Subcutaneous adipose tissue (tissue), 4 donors: ENCODE data around the gene DAG1. TPM values are rescaled to one million over a fixed set of nuclear protein-coding genes. Genes with fewer than 3 reads are reported as not detected.

Experiments used
- CTCF ChIP-seq: fragments of 450-650 bp; IDR thresholded peaks from one replicate; pipeline ENCODE4 v1.5.1; 2016; ENCODE audit warnings: low read depth, mild to moderate bottlenecking, control low read depth, antibody characterized with exemption, moderate library complexity
- small RNA-seq: library from RNA; depleted of rRNA; stranded (forward); fragments of <200 nt; gene quantifications from one replicate; pipeline ENCODE3, GENCODE V24; 2016
- total RNA-seq, 4 donors: library from RNA; depleted of rRNA; stranded (reverse); fragments of >200 nt; gene quantifications; one replicate each; pipeline ENCODE4 v1.1.0, GENCODE V29; 2016

DAG1 gene
- total RNA-seq, 4 donors from 2014 or later = 31.3 to 48.4 (median 39.0) TPM

GRCh38 chr3:49563040-49563578 lies 93.0 kb downstream of the DAG1 start:
- no peak for TF ChIP-seq CTCF

GRCh38 chr3:49563766-49564165 lies 93.7 kb downstream of the DAG1 start:
- no peak for TF ChIP-seq CTCF

- no peak for TF ChIP-seq CTCF
These were observed 96.2 kb downstream of the DAG1 start for GRCh38 chr3:49566312-49566711.

GRCh38 chr3:49567406-49567805 lies 97.3 kb downstream of the DAG1 start:
- TF ChIP-seq CTCF = no peak

- TF ChIP-seq CTCF = no peak
These were observed 98.9 kb downstream of the DAG1 start for GRCh38 chr3:49568965-49569364.

GRCh38 chr3:49570028-49570654 lies 100.1 kb downstream of the DAG1 start:
- no peak for TF ChIP-seq CTCF

GRCh38 chr3:49582177-49582576 lies 112.1 kb downstream of the DAG1 start:
- TF ChIP-seq CTCF = no peak

Small RNAs within 50 kb of the gene (small RNA-seq; reads per million reads assigned to genes)
- not detected for gene RNA5SP130

Other genes starting within 250 kb of the DAG1 start
- 10 to 100 TPM in 2 of 4 donors, 1 to 10 TPM in 2; 3.6 to 27.3 (median 6.9) TPM for gene C3orf62, start 193.0 kb upstream of the DAG1 start, total RNA-seq
- 10 to 100 TPM; 31.0 to 67.3 (median 36.5) TPM for gene USP4, start 130.2 kb upstream of the DAG1 start, total RNA-seq
- 100 to 1,000 TPM; 386 to 887 (median 696) TPM for gene GPX1, start 111.9 kb upstream of the DAG1 start, total RNA-seq
- 100 to 1,000 TPM; 534 to 619 (median 593) TPM for gene RHOA, start 58.3 kb upstream of the DAG1 start, total RNA-seq
- 10 to 100 TPM; 18.1 to 25.8 (median 18.1) TPM for gene TCTA, start 57.8 kb upstream of the DAG1 start, total RNA-seq
- 1 to 10 TPM; 1.4 to 8.3 (median 1.9) TPM for gene AMT, start 47.8 kb upstream of the DAG1 start, total RNA-seq
- 1 to 10 TPM; 1.9 to 5.3 (median 4.7) TPM for gene NICN1, start 40.9 kb upstream of the DAG1 start, total RNA-seq
- under 1 TPM in 3 of 4 donors, not detected in 1; under 0.01 to 0.38 (median 0.16) TPM for gene BSN, start 84.2 kb downstream of the DAG1 start, total RNA-seq
- 10 to 100 TPM; 40.8 to 65.6 (median 51.3) TPM for gene APEH, start 204.1 kb downstream of the DAG1 start, total RNA-seq
- gene MST1, start 219.2 kb downstream of the DAG1 start, total RNA-seq = 10 to 100 TPM in 2 of 4 donors, 1 to 10 TPM in 2; 2.1 to 11.5 (median 8.2) TPM
- gene RNF123, start 219.3 kb downstream of the DAG1 start, total RNA-seq = 10 to 100 TPM; 14.7 to 23.7 (median 19.7) TPM
- 1 to 10 TPM in 1 of 4 donors, under 1 TPM in 2, not detected in 1; 0.22 to 1.1 (median 0.68) TPM for gene AMIGO3, start 249.4 kb downstream of the DAG1 start, total RNA-seq